ENCODE data around the gene KATNAL2.
"Not testable (repeated sequence)": the region's sequence is repeated elsewhere in the genome, so short reads cannot be mapped to it uniquely, and the experiment has no call there.

The KATNAL2 gene

DNA sequence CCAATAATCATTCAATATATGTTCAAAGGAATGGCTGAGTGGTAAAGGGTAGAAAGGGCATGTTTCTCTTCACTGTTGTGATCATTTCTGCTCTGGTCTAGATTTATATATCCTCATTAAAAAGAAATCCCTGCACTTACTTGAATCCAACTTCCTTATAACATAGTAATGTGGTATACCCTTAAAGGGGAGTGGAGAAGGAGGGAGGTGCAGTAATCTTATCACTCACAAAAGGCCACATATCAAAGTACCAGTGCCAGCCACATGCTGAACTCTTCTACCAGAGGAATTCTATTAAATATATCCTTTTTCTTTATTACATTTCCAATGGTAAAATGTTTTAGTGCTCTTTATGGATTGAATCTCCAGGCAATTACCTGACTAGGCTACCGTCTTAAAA lies 3.3 kb downstream of the KATNAL2 start:
- in situ Hi-C loops (cut with MboI; ENCODE audit: low sequenced_read_pairs), result no loop called here

DNA sequence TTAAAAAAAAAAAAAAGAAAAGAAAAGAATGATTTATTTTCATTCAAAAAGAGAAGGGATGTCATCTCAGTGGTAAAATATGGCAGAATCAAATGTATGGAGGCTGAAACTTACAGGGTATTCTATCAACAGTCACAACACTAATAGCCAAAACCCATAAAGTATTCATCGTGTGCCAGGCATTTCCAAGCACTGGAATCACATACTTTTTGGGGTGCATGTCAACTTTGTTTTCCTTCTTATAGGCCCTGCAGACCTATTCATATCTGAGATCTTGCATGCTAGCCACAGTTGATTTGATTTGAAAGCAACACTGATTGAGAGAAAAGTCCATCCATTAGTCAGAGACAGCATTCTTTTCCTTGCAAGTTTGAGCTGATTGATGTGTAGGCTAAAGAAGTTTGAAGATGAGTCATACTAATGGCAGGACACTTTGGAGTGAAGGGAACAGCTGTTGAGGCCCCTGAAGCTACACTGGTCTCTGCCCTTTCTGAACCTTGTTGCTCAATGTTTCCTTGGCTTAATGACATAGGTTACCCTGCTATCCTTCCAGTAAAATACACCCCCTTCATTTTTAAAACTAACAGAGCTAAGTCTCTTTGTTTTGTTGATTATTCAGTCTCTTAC lies 22.0 kb downstream of the KATNAL2 start:
- in situ Hi-C loops (cut with MboI; ENCODE audit: low sequenced_read_pairs), result no loop called here

DNA sequence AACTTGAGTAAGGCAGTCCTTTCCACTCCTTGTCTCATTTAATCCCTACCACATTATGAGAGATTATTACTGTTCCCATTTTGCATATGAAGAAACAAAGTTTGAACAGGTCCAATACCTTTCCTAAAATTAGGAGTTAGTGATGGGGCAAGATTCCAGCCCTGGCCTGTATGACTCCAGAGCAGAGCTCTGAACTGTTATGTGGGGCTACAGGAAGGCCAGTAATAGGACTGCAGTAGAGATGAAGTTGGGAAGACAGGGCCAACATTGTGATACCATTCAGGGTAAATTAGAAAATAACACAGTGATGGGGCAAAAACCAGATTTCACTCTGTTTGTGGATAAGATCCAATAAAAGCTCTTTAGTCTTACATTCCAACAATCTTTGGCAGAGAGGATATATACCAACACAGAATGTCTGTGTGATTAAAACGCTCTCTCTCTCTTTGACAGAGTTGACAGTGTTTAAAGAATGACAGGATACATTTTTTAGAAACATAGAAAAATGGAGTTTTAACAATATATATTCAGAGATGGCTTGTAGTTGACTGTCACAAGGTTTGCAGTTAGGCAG lies 22.7 kb downstream of the KATNAL2 start:
- in situ Hi-C loops (cut with MboI; ENCODE audit: low sequenced_read_pairs), result no loop called here

DNA sequence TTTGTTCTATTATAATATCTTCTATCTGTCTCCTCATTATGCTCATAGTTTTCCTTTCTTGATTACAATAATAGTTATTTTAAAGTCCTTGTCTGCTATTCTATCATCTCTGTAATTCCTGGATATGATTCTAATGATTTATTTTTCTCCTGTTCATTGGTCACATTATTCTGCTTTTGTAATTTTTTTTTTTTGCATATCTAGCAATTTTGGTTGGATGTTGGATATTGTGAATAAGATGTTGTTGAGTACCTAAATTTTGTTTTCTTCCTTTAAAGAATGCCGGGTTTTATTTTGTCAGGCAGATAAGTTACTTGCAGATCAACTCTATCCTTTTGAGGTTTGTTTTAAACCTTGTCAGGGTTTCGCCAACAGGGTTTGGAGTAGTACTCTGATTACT lies 25.2 kb downstream of the KATNAL2 start:
- in situ Hi-C loops (cut with MboI; ENCODE audit: low sequenced_read_pairs), result no loop called here

DNA sequence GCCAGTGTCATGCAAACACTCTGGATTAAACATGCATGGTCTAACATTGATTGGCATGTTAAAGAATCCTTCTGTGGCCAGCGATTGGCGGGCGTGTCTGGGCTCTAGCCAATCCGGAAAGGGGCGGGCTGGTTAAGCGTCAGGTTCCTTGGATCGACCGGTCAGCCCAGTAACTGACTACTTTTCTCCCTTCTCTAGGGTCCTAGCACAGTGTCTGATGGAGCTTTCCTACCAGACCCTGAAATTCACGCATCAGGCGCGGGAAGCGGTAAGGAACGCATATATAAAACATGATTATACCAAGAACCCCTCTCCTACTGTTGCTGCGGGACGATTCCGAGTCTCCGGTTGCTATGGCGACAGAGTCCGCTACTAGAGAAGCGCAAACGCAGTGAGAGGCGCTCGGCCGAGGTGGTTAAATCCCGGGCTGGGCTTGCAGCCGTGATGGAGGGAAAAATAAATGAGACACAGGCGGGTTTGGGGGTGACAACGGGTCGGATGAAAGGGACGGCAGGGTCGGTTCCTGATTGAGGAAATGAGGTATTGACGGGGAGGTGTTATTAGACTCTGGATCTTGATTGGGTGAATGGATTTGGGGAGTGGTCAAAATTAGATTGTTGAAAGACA lies 29.4 kb downstream of the KATNAL2 start:
- in situ Hi-C loops (cut with MboI; ENCODE audit: low sequenced_read_pairs), result no loop called here

DNA sequence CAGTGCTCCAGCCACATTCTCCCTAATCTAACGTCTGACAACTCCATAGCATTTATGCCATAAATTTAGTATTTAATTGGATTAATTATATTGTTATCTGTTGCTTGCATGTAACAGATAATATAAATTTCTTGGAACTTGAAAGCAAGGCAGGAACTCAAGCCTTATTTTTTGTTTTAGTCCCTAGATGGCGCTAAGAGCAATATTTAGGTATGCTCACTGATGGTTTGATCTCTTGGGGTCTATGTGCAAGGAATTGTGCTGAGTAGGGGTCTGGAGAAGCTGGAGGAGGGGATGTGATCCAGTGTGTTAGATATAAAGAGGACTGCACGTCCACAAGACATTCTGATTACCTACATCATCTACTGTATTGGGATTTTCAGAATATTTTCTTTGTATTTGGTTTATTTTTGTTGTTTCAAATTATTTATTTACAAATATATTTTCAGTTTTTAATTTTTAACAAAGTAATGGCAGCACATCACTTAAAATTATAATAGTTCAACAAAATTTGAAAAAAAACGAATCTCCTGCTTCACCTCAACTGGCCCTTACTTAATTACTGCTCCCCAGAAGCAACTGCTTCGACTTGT lies 32.8 kb downstream of the KATNAL2 start:
- in situ Hi-C loops (cut with MboI; ENCODE audit: low sequenced_read_pairs), result no loop called here

DNA sequence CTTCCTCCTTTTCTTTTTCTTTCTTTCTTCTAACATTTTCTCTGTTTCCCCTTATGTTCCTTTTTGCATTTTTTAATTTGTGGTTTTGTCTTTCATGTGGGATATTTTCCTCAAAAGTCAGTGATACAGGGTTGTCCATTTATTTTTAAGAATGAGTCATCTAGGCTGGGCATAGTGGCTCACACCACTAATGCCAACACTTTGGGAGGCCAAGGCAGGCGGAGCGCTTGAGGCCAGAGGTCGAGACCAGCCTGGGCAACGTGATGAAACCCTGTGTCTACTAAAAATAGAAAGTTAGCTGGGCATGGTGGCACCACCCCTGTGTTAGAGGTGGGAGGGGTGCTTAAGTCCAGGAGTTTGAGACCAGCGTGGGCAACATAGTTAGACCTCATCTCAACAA lies 35.8 kb downstream of the KATNAL2 start:
- in situ Hi-C loops (cut with MboI; ENCODE audit: low sequenced_read_pairs), result no loop called here

DNA sequence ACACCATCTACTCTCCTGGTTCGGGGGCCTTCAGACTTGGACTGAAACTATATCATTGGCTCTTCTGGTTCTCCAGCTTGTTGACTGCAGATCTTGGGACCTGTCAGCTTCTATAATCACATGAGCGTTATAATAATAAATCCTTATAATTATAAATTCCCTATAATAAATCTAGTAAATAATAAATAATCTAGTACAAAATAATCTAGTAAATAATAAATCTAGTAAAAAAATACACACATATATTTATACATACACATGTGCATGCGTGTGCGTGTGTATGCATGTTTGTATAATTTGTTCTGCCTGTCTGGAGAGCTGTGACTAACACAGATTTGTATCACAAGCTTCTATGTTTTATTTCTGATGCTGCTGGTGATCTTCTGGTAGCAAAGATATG lies 40.8 kb downstream of the KATNAL2 start:
- in situ Hi-C loops (cut with MboI; ENCODE audit: low sequenced_read_pairs), result no loop called here

DNA sequence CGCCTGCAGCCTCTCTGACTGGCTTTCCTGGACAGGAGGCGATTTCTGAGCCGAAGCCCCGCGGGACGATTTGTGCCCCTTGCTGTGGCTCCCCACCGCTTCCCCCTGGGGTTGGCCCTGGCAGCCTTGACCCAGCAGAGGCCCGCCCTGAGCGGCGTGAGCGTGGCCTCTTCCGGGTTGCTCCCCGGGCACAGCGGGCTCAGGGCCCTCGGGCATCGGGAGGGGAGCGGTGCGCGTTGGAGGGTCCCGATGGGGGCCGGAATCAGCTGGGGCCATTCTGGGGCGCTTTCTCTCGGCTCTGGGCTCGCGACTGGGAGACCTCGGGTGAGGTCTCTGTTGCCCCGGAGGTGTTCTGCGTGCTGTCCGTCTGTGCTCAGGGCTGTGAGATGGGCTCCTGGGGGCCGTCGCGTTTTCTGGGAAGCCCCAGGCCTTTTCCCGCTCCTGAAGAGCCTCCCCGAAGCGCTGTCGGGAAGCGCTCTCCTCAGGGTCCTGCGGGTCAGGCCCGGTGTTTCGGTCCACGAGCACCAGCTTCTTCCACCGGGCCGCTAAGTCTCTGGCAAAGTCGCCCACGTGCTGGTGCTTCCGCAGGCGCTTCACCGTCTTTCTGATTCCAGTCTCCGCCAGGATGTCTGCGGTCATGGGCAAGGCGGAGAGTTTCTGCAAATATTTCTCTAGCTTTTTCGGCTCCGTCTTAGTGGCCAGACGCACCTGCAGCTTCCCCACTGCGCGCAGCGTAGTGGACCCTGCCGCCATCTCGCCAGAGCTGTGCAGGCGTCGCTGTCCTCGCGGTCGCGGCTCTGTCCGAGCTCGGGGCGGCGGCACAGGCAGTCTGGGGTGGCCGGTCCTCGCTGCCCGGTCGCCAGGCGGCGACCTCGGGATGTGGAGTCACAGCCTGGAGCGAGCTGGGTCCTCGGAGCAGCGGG lies 46.5 kb downstream of the KATNAL2 start:
- in situ Hi-C loops (cut with MboI; ENCODE audit: low sequenced_read_pairs), result not testable (repeated sequence)

DNA sequence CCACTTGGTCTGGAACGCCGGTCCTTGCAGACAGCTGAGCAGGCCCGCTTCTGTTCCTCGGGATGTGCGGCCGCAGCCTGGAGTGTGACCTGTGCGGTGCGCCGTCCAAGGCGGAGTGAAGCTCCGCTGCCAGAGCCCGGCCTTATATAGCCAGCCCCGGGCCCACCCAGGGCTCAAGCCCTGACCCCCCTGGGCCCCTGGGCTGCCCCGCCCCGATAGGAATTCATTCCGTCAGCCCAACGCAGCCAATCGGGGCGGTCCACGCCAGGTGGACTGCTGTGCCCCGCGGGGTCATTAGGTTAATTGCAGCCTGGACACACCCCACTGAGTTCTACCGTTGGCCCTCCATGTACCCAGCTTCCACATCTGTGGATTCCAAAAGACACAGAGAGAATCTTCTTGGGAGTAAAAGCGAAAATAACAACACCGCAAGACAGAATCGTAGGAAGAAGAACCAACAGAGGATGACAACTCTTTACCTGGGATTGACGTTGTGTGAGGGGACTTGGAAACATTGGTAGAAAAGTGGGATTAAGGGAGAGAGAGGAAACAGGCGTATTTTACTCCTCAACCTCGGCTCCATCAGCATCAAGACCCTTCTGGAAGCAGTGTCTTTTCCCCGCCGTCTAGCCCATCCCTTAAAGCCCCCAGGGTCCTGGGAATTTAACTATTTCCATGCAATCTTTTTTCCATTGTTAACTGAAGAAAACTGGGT lies 47.3 kb downstream of the KATNAL2 start:
- in situ Hi-C loops (cut with MboI; ENCODE audit: low sequenced_read_pairs), result not testable (repeated sequence)

DNA sequence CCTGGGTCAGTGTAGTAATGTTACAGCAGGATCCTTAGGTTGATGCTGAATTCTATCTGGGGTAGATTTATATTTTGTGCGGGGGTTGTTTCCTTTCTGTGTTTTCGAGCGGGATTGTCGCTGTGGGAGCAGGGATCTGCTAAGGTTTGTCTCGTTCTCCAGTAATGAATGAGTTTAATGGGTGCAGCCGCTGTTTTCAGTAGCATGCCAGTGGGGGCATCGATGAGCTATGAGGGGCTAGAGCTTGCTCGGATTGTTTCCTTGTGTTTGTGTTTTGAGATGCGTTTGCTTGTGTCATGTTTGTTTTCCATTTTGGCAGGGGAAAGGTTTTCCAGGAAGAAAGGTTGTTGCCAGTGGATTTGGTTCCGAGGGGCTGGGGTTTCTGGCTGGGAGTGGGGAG lies 48.9 kb downstream of the KATNAL2 start:
- in situ Hi-C loops (cut with MboI; ENCODE audit: low sequenced_read_pairs), result not testable (repeated sequence)

DNA sequence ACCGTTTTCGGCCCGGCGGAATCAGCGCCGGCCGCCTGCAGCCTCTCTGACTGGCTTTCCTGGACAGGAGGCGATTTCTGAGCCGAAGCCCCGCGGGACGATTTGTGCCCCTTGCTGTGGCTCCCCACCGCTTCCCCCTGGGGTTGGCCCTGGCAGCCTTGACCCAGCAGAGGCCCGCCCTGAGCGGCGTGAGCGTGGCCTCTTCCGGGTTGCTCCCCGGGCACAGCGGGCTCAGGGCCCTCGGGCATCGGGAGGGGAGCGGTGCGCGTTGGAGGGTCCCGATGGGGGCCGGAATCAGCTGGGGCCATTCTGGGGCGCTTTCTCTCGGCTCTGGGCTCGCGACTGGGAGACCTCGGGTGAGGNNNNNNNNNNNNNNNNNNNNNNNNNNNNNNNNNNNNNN lies 52.1 kb downstream of the KATNAL2 start:
- in situ Hi-C loops (cut with MboI; ENCODE audit: low sequenced_read_pairs), result not testable (repeated sequence)

DNA sequence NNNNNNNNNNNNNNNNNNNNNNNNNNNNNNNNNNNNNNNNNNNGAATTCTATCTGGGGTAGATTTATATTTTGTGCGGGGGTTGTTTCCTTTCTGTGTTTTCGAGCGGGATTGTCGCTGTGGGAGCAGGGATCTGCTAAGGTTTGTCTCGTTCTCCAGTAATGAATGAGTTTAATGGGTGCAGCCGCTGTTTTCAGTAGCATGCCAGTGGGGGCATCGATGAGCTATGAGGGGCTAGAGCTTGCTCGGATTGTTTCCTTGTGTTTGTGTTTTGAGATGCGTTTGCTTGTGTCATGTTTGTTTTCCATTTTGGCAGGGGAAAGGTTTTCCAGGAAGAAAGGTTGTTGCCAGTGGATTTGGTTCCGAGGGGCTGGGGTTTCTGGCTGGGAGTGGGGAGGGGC lies 102.5 kb downstream of the KATNAL2 start:
- in situ Hi-C loops (cut with MboI; ENCODE audit: low sequenced_read_pairs), result not testable (repeated sequence)

DNA sequence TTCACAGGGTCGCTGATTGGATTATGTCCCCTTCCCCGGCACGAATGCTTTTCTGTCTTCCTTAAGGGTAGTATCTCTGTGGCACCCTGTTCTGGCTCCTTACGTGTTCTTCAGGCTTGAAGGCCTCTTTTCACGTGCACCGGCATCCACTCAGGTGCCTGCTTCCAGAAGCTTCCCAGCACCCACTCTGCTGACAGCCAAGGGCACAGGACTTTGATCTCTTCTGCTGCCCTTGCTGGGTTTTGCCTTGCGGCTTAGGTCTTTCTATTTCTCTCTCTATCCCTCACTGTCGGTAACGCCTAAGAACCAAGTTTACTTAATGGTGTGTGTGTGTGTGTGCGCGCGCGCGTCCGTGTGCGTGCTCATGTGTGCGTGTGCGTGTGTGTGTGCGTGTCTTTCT lies 103.4 kb downstream of the KATNAL2 start:
- in situ Hi-C loops (cut with MboI; ENCODE audit: low sequenced_read_pairs), result not testable (repeated sequence)

DNA sequence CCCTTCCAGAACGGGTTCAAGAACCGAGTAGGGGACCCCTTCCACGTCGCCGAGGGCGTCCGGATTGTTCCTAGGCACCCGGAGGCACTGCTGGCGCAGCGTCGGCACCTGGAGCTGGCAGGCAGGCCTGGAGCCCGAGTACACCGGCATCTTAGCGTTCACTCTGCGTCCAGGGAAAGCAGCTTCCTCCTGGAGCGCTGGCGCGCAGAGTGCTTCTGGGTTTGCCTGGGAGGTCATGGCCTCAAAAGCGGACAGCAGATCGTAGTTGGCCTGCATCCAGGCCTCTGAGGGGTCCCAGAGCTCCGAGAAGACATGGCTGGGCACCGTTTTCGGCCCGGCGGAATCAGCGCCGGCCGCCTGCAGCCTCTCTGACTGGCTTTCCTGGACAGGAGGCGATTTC lies 105.4 kb downstream of the KATNAL2 start:
- in situ Hi-C loops (cut with MboI; ENCODE audit: low sequenced_read_pairs), result not testable (repeated sequence)

DNA sequence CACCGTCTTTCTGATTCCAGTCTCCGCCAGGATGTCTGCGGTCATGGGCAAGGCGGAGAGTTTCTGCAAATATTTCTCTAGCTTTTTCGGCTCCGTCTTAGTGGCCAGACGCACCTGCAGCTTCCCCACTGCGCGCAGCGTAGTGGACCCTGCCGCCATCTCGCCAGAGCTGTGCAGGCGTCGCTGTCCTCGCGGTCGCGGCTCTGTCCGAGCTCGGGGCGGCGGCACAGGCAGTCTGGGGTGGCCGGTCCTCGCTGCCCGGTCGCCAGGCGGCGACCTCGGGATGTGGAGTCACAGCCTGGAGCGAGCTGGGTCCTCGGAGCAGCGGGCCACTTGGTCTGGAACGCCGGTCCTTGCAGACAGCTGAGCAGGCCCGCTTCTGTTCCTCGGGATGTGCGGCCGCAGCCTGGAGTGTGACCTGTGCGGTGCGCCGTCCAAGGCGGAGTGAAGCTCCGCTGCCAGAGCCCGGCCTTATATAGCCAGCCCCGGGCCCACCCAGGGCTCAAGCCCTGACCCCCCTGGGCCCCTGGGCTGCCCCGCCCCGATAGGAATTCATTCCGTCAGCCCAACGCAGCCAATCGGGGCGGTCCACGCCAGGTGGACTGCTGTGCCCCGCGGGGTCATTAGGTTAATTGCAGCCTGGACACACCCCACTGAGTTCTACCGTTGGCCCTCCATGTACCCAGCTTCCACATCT lies 106.5 kb downstream of the KATNAL2 start:
- in situ Hi-C loops (cut with MboI; ENCODE audit: low sequenced_read_pairs), result not testable (repeated sequence)

DNA sequence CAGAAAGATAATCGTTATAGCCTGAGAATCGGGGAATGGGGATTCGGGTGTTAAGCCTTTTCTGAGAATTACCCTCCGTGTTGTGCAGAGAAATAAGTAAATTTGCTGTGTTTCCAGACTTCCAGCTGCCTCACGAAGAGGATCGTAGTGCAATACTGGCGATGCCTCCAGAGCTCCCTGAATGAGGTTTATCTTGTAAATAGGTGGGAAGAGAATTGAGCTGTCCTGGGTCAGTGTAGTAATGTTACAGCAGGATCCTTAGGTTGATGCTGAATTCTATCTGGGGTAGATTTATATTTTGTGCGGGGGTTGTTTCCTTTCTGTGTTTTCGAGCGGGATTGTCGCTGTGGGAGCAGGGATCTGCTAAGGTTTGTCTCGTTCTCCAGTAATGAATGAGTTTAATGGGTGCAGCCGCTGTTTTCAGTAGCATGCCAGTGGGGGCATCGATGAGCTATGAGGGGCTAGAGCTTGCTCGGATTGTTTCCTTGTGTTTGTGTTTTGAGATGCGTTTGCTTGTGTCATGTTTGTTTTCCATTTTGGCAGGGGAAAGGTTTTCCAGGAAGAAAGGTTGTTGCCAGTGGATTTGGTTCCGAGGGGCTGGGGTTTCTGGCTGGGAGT lies 108.3 kb downstream of the KATNAL2 start:
- in situ Hi-C loops (cut with MboI; ENCODE audit: low sequenced_read_pairs), result not testable (repeated sequence)

DNA sequence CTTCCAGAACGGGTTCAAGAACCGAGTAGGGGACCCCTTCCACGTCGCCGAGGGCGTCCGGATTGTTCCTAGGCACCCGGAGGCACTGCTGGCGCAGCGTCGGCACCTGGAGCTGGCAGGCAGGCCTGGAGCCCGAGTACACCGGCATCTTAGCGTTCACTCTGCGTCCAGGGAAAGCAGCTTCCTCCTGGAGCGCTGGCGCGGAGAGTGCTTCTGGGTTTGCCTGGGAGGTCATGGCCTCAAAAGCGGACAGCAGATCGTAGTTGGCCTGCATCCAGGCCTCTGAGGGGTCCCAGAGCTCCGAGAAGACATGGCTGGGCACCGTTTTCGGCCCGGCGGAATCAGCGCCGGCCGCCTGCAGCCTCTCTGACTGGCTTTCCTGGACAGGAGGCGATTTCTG lies 111.3 kb downstream of the KATNAL2 start:
- in situ Hi-C loops (cut with MboI; ENCODE audit: low sequenced_read_pairs), result not testable (repeated sequence)

DNA sequence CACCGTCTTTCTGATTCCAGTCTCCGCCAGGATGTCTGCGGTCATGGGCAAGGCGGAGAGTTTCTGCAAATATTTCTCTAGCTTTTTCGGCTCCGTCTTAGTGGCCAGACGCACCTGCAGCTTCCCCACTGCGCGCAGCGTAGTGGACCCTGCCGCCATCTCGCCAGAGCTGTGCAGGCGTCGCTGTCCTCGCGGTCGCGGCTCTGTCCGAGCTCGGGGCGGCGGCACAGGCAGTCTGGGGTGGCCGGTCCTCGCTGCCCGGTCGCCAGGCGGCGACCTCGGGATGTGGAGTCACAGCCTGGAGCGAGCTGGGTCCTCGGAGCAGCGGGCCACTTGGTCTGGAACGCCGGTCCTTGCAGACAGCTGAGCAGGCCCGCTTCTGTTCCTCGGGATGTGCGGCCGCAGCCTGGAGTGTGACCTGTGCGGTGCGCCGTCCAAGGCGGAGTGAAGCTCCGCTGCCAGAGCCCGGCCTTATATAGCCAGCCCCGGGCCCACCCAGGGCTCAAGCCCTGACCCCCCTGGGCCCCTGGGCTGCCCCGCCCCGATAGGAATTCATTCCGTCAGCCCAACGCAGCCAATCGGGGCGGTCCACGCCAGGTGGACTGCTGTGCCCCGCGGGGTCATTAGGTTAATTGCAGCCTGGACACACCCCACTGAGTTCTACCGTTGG lies 112.4 kb downstream of the KATNAL2 start:
- in situ Hi-C loops (cut with MboI; ENCODE audit: low sequenced_read_pairs), result not testable (repeated sequence)
